ENCODE results near the gene RUBCN. TPM values are rescaled to one million over a fixed set of nuclear protein-coding genes. Genes with fewer than 3 reads are reported as not detected.

RUBCN gene
- total and polyA plus RNA-seq, 10 of the 15 experiments (the other 5 are each of a cell fraction or from before 2014, with no cell fraction given): 15.5 to 79.9 (median 40.4) TPM

- peaks cover 3% of the 10 kb centered on the region for H4K20me1 ChIP-seq (ENCODE audit: control insufficient read depth, insufficient read depth)
- FAIRE-seq (no peak), ATAC-seq (no peak), DNase-seq (ENCODE audit: low read depth, low spot score) (no peak)
- TF ChIP-seq CREB1 (IDR thresholded peaks at IDR 0.05; ENCODE audit: low read depth) (no peak), POLR2AphosphoS5 (IDR thresholded peaks at IDR 0.05; ENCODE audit: low read length) (no peak), RUNX3 (IDR thresholded peaks at IDR 0.05; ENCODE audit: low read length) (peak; percentile 61), EED (IDR thresholded peaks at IDR 0.05; ENCODE audit: low read depth) (peak; percentile 27; the same call in 1 of the 2 replicates), JUNB (IDR thresholded peaks at IDR 0.05) (0 out of 2 replicates have a peak, but pooled peaks have one; percentile 6)
- peaks cover 19% of the 10 kb centered on the region for H3K4me1 ChIP-seq (ENCODE audit: control insufficient read depth, insufficient read depth, low read length)
- peak overlapping the region; percentile 82 for H3K4me3 ChIP-seq
- H3K36me3 ChIP-seq (ENCODE audit: control insufficient read depth in 2 of 2, insufficient read depth in 2 of 2, low read length in 1 of 2): no peaks in the 10 kb centered on the region
- H3K9ac ChIP-seq (ENCODE audit: control insufficient read depth, insufficient read depth, low read length): peak overlapping the region; percentile 94
- no peaks in the 10 kb centered on the region for H3K27me3 ChIP-seq (replicated peaks in 1 of 2; ENCODE audit: control insufficient read depth in 2 of 2, insufficient read depth in 2 of 2, low read length in 1 of 2)
- in situ Hi-C loops (cut with MboI) (no loop called here), intact Hi-C loops (cut with micrococcal nuclease; ENCODE audit: unreplicated experiment) (loop anchor here (1.0 kb wide), 2 partner anchors 11 to 54 kb away; no protein-coding TSS in a partner anchor)
- peak overlapping the region; percentile 68 for H3K27ac ChIP-seq (ENCODE audit: control insufficient read depth, insufficient read depth)
- H3K4me2 ChIP-seq (ENCODE audit: control insufficient read depth, insufficient read depth): peak overlapping the region; percentile 99
- peak overlapping the region; percentile 93 for H2AFZ ChIP-seq (ENCODE audit: control insufficient read depth, low read depth, low read length)
- H3K9me3 ChIP-seq (replicated peaks; ENCODE audit: control insufficient read depth, insufficient read depth, low read length): no peaks in the 10 kb centered on the region
- ChIA-PET CTCF (interaction anchor here (0.7 to 1.5 kb wide), 17 partner anchors 8 to 109 kb away, joined by 3 to 10 read pairs (median 3); partner anchors contain the start of gene LRCH3), POLR2A (interaction anchor here (0.5 to 1.2 kb wide), 9 partner anchors 10 to 71 kb away, joined by 3 to 8 read pairs (median 4); no protein-coding TSS in a partner anchor), RAD21 (ENCODE audit: unreplicated experiment) (interaction anchor here (0.8 to 1.5 kb wide), 9 partner anchors 13 to 150 kb away, joined by 3 to 9 read pairs (median 3); no protein-coding TSS in a partner anchor), SMC1A (ENCODE audit: uncharacterized antibody, unreplicated experiment) (interaction anchor here (0.6 to 2.0 kb wide), 15 partner anchors 11 to 77 kb away, joined by 3 to 15 read pairs (median 5); partner anchors contain the start of gene RUBCN)
- BruUV-seq (replicated peaks): TSS peak; percentile 74
- 13% methylated on average over 12 of the region's 12 CpGs for WGBS (ENCODE audit: insufficient coverage, insufficient replicate concordance, low lambda C conversion rate, missing lambda C conversion rate)
- peaks cover 44% of the 10 kb centered on the region for H3K79me2 ChIP-seq (ENCODE audit: control insufficient read depth, insufficient read depth, low read length)
These were observed 12.1 kb upstream of the RUBCN start for GRCh38 chr3:197748597-197749314.

- DNase-seq (ENCODE audit: low read depth, low spot score) (no peak), FAIRE-seq (no peak), ATAC-seq (no peak)
- H3K27ac ChIP-seq (ENCODE audit: control insufficient read depth, insufficient read depth): peak overlapping the region; percentile 24; the same call in 1 of the 2 replicates
- no peaks in the 10 kb centered on the region for H3K36me3 ChIP-seq (ENCODE audit: control insufficient read depth in 2 of 2, insufficient read depth in 2 of 2, low read length in 1 of 2)
- CTCF ChIA-PET: interaction anchor here (0.6 to 1.7 kb wide), 4 partner anchors 11 to 148 kb away, joined by 3 to 5 read pairs (median 4); partner anchors contain the start of gene LRCH3
- WGBS (ENCODE audit: insufficient coverage, insufficient replicate concordance, low lambda C conversion rate, missing lambda C conversion rate): 91% methylated on average over 4 of the region's 4 CpGs
- H3K9ac ChIP-seq (ENCODE audit: control insufficient read depth, insufficient read depth, low read length): no peak overlapping the region
- POLR2A ChIA-PET: interaction anchor here (0.5 to 2.8 kb wide), 5 partner anchors 9 to 147 kb away, joined by 3 to 14 read pairs (median 3); partner anchors contain the start of gene RUBCN
- 0 out of 2 replicates have a peak overlapping the region, but pooled peaks have one; percentile 31 for H3K4me3 ChIP-seq
- H3K4me1 ChIP-seq (ENCODE audit: control insufficient read depth, insufficient read depth, low read length): peaks cover 15% of the 10 kb centered on the region
- in situ Hi-C loops (cut with MboI) (no loop called here), intact Hi-C loops (cut with micrococcal nuclease; ENCODE audit: unreplicated experiment) (no loop called here)
- RAD21 ChIA-PET (ENCODE audit: unreplicated experiment): interaction anchor here (1.0 to 1.1 kb wide), 3 partner anchors 10 to 53 kb away, joined by 3 to 5 read pairs (median 5); partner anchors contain the start of gene RUBCN
- no peaks in the 10 kb centered on the region for H3K27me3 ChIP-seq (replicated peaks in 1 of 2; ENCODE audit: control insufficient read depth in 2 of 2, insufficient read depth in 2 of 2, low read length in 1 of 2)
- SMC1A ChIA-PET (ENCODE audit: uncharacterized antibody, unreplicated experiment): interaction anchor here (0.6 to 2.5 kb wide), 7 partner anchors 9 to 1314 kb away, joined by 3 to 13 read pairs (median 4); partner anchors contain the start of gene UBXN7
- peaks cover 27% of the 10 kb centered on the region for H3K79me2 ChIP-seq (ENCODE audit: control insufficient read depth, insufficient read depth, low read length)
- H4K20me1 ChIP-seq (ENCODE audit: control insufficient read depth, insufficient read depth): no peaks in the 10 kb centered on the region; the same call in 1 of the 2 replicates
- no peaks in the 10 kb centered on the region for H3K9me3 ChIP-seq (replicated peaks; ENCODE audit: control insufficient read depth, insufficient read depth, low read length)
- peak overlapping the region; percentile 80 for H3K4me2 ChIP-seq (ENCODE audit: control insufficient read depth, insufficient read depth)
- BruUV-seq (replicated peaks): no TSS peak
- TF ChIP-seq NR2F1 (conservative IDR thresholded peaks at IDR 0.05): peak; percentile 60
- peak; percentile 71; the same call in 1 of the 2 replicates for TF ChIP-seq SPI1 (IDR thresholded peaks at IDR 0.05; ENCODE audit: borderline replicate concordance, insufficient read depth, low read depth, low read length)
- TF ChIP-seq SMARCA5 (IDR thresholded peaks at IDR 0.05): no peak
- TF ChIP-seq EED (IDR thresholded peaks at IDR 0.05; ENCODE audit: low read depth): 0 out of 2 replicates have a peak, but pooled peaks have one; percentile 18
- TF ChIP-seq ZNF384 (IDR thresholded peaks at IDR 0.05; ENCODE audit: borderline replicate concordance, low read depth, low read length): 0 out of 2 replicates have a peak, but pooled peaks have one; percentile 11
- TF ChIP-seq RUNX3 (IDR thresholded peaks at IDR 0.05; ENCODE audit: low read length): peak; percentile 69
- no peak for TF ChIP-seq POLR2AphosphoS2 (IDR thresholded peaks at IDR 0.05; ENCODE audit: low read depth, low read length)
- peak overlapping the region; percentile 69 for H2AFZ ChIP-seq (ENCODE audit: control insufficient read depth, low read depth, low read length)
These were observed 10.1 kb upstream of the RUBCN start for GRCh38 chr3:197746801-197747237.

Measured in GM12878 (cell line).